H1 (cell line): ENCODE measurements around the gene ALG2. TPM values are rescaled to one million over a fixed set of nuclear protein-coding genes. Genes with fewer than 3 reads are reported as not detected.

ENCODE experiments used
- CTCF ChIA-PET: fragments of 300-600 bp; sonication (Branson Sonifier 250); formaldehyde crosslinking; loops from one replicate; lab custom pipeline; 2021; ENCODE audit not compliant: partially characterized antibody; lab: Charles Lee
- POLR2A ChIA-PET: fragments of 300-600 bp; sonication (Branson Sonifier 250); formaldehyde crosslinking; loops from one replicate; lab custom pipeline; 2021; ENCODE audit warnings: inconsistent platforms; ENCODE audit not compliant: partially characterized antibody; lab: Charles Lee
- DNase-seq, 2 experiments: peaks; one replicate each; pipeline versions ENCODE4 v3.0.0 to v3.0.0-alpha.2; 2010 to 2022; ENCODE audit warnings: low spot score in 2 of 2, low read depth in 1 of 2, mixed read lengths in 1 of 2
- FAIRE-seq: peaks from 2 replicates; lab custom pipeline; 2011; peaks lifted over from hg19 to GRCh38; lab: Jason Lieb, UNC
- H2AFZ ChIP-seq: 2 replicates; pipeline ENCODE4 v1.8.1; 2012; ENCODE audit warnings: low read length, inconsistent platforms
- H2AK5ac ChIP-seq: 2 replicates; pipeline ENCODE4 v1.6.1; 2013; ENCODE audit warnings: low read depth, low read length
- H2BK120ac ChIP-seq: replicated peaks from 2 replicates; pipeline ENCODE3; 2013; ENCODE audit warnings: low read depth, low read length, inconsistent platforms
- H2BK12ac ChIP-seq: 2 replicates; pipeline ENCODE4 v1.6.1; 2013; ENCODE audit warnings: low read depth, low read length
- H2BK15ac ChIP-seq: 2 replicates; pipeline ENCODE4 v1.6.1; 2013; ENCODE audit warnings: low read length
- H2BK20ac ChIP-seq: 2 replicates; pipeline ENCODE4 v1.6.1; 2013; ENCODE audit warnings: low read length
- H2BK5ac ChIP-seq: 2 replicates; pipeline ENCODE4 v1.6.1; 2013; ENCODE audit warnings: low read depth, low read length
- H3K14ac ChIP-seq: 2 replicates; pipeline ENCODE4 v1.6.1; 2013; ENCODE audit warnings: inconsistent platforms; ENCODE audit not compliant: insufficient read length
- H3K18ac ChIP-seq: 2 replicates; pipeline ENCODE4 v1.6.1; 2013; ENCODE audit warnings: low read length; ENCODE audit errors: extremely low read depth
- H3K23ac ChIP-seq: 2 replicates; pipeline ENCODE4 v1.6.1; 2013; ENCODE audit warnings: inconsistent platforms; ENCODE audit not compliant: insufficient read length
- H3K23me2 ChIP-seq: 2 replicates; pipeline ENCODE4 v1.6.1; 2013; ENCODE audit warnings: low read depth, low read length
- H3K27ac ChIP-seq: 2 replicates; pipeline ENCODE4 v1.6.1; 2011; ENCODE audit warnings: low read depth, low read length, inconsistent platforms
- H3K27me3 ChIP-seq, 4 experiments: replicated peaks in 1 of 4; 1 replicate in 1 of 4; 2 replicates in 3 of 4; pipeline versions ENCODE4 v1.6.1 to v1.8.1; 2011 to 2013; ENCODE audit warnings: low read length in 3 of 4, mild to moderate bottlenecking in 3 of 4, inconsistent platforms in 2 of 4, mixed read lengths in 2 of 4, moderate library complexity in 1 of 4; ENCODE audit not compliant: control insufficient read depth in 3 of 4, insufficient read depth in 3 of 4; ENCODE audit errors: extremely low read depth in 1 of 4
- H3K36me3 ChIP-seq, 4 experiments: 2 replicates each; pipeline versions ENCODE4 v1.6.1 to v1.8.1; 2011 to 2013; ENCODE audit warnings: mild to moderate bottlenecking in 4 of 4, low read length in 3 of 4, moderate library complexity in 2 of 4, control low read depth in 1 of 4, inconsistent platforms in 1 of 4; ENCODE audit not compliant: insufficient read depth in 4 of 4, control insufficient read depth in 2 of 4
- H3K4ac ChIP-seq: replicated peaks from 2 replicates; pipeline ENCODE3; 2013; ENCODE audit warnings: low read length, low read depth, mixed read lengths, inconsistent platforms; ENCODE audit not compliant: insufficient read length
- H3K4me1 ChIP-seq, 4 experiments: replicated peaks in 1 of 4; 1 replicate in 1 of 4; 2 replicates in 3 of 4; pipeline versions ENCODE4 v1.6.1 to v1.8.1; 2011 to 2013; ENCODE audit warnings: low read length in 3 of 4, inconsistent platforms in 2 of 4, mixed read lengths in 1 of 4; ENCODE audit not compliant: insufficient read depth in 4 of 4, control insufficient read depth in 3 of 4
- H3K4me2 ChIP-seq, 2 experiments: 2 replicates each; pipeline versions ENCODE4 v1.6.1 to v1.8.1; 2011 to 2013; ENCODE audit warnings: low read depth in 2 of 2, low read length in 2 of 2, control low read depth in 1 of 2, inconsistent platforms in 1 of 2, mild to moderate bottlenecking in 1 of 2; ENCODE audit not compliant: insufficient read depth in 1 of 2
- H3K4me3 ChIP-seq, 4 experiments: fragments of 200-600, 300-600 bp in 1 of 4; sonication (generic), shearing (Covaris generic), sonication (Bioruptor Twin) in 1 of 4; 2 replicates each; pipeline versions ENCODE4 v1.5.1 to v1.8.1; 2011 to 2016; ENCODE audit warnings: low read length in 4 of 4, low read depth in 3 of 4, control low read depth in 2 of 4, inconsistent platforms in 2 of 4, mild to moderate bottlenecking in 2 of 4, mixed read lengths in 1 of 4, moderate library complexity in 1 of 4; ENCODE audit not compliant: insufficient read depth in 2 of 4; ENCODE audit errors: extremely low read depth in 1 of 4
- H3K56ac ChIP-seq: replicated peaks from 2 replicates; pipeline ENCODE3; 2013; ENCODE audit warnings: low read depth, mild to moderate bottlenecking, mixed read lengths, low read length, inconsistent platforms; ENCODE audit not compliant: insufficient read length
- H3K79me1 ChIP-seq: 2 replicates; pipeline ENCODE4 v1.6.1; 2013; ENCODE audit warnings: low read depth, low read length, control low read depth
- H3K79me2 ChIP-seq, 2 experiments: 2 replicates each; pipeline versions ENCODE4 v1.6.1 to v1.8.1; 2012 to 2013; ENCODE audit warnings: low read length in 2 of 2, mild to moderate bottlenecking in 2 of 2, inconsistent platforms in 1 of 2; ENCODE audit not compliant: insufficient read depth in 2 of 2, control insufficient read depth in 1 of 2
- H3K9ac ChIP-seq, 4 experiments: replicated peaks in 1 of 4; 1 replicate in 1 of 4; 2 replicates in 3 of 4; pipeline versions ENCODE4 v1.6.1 to v1.8.1; 2011 to 2013; ENCODE audit warnings: low read depth in 3 of 4, low read length in 3 of 4, control low read depth in 2 of 4, mild to moderate bottlenecking in 2 of 4, moderate library complexity in 2 of 4, inconsistent platforms in 1 of 4; ENCODE audit errors: extremely low read depth in 1 of 4
- H3K9me3 ChIP-seq, 2 experiments: 2 replicates each; pipeline versions ENCODE4 v1.6.1 to v1.8.1; 2012 to 2013; ENCODE audit warnings: mild to moderate bottlenecking in 2 of 2, moderate library complexity in 2 of 2, control low read depth in 1 of 2, inconsistent platforms in 1 of 2, low read depth in 1 of 2, low read length in 1 of 2, mixed read lengths in 1 of 2; ENCODE audit not compliant: insufficient read depth in 2 of 2
- H4K20me1 ChIP-seq, 2 experiments: replicated peaks in 1 of 2; 2 replicates each; pipeline versions ENCODE3 to v1.8.1; 2011 to 2013; ENCODE audit warnings: inconsistent platforms in 2 of 2, low read length in 2 of 2, mild to moderate bottlenecking in 1 of 2; ENCODE audit not compliant: insufficient read depth in 2 of 2, control insufficient read depth in 1 of 2
- H4K5ac ChIP-seq: 2 replicates; pipeline ENCODE4 v1.6.1; 2013; ENCODE audit warnings: low read length, low read depth, mixed read lengths, inconsistent platforms; ENCODE audit not compliant: insufficient read length
- H4K8ac ChIP-seq: 2 replicates; pipeline ENCODE4 v1.8.0; 2013; ENCODE audit warnings: mild to moderate bottlenecking, moderate library complexity, low read length, inconsistent platforms; ENCODE audit not compliant: insufficient read depth; ENCODE audit errors: extremely low read depth
- H4K91ac ChIP-seq: replicated peaks from 2 replicates; pipeline ENCODE3; 2013; ENCODE audit warnings: low read length, mixed read lengths, inconsistent platforms; ENCODE audit not compliant: insufficient read length
- CBX8 ChIP-seq: fragments of 300-800, 300-1000 bp; sonication (generic); IDR thresholded peaks from 2 replicates; pipeline ENCODE4 v1.7.1; 2016; ENCODE audit warnings: low read depth, low read length, borderline replicate concordance
- CHD2 ChIP-seq: IDR thresholded peaks from 2 replicates; pipeline ENCODE4 v1.6.1; 2012; ENCODE audit warnings: low read length, improper control_type of control experiment
- CREB1 ChIP-seq: IDR thresholded peaks from 2 replicates; pipeline ENCODE4 v1.6.1; 2012; ENCODE audit warnings: inconsistent platforms
- CTBP2 ChIP-seq: IDR thresholded peaks from 2 replicates; pipeline ENCODE4 v1.7.0; 2011; ENCODE audit warnings: borderline replicate concordance, mild to moderate bottlenecking, moderate library complexity, mixed read lengths, low read length; ENCODE audit not compliant: insufficient read depth, insufficient read length
- EZH2 ChIP-seq: fragments of 200-600 bp; sonication (generic); IDR thresholded peaks from 2 replicates; pipeline ENCODE4 v1.7.1; 2012; ENCODE audit warnings: low read depth, mild to moderate bottlenecking, moderate library complexity, low read length, inconsistent platforms; ENCODE audit not compliant: severe bottlenecking
- HDAC6 ChIP-seq: IDR thresholded peaks from one replicate; pipeline ENCODE4 v1.7.1; 2012; ENCODE audit warnings: low read depth, mild to moderate bottlenecking, inconsistent platforms, low read length, moderate library complexity
- JUND ChIP-seq: IDR thresholded peaks from 2 replicates; pipeline ENCODE4 v1.6.1; 2011; ENCODE audit warnings: mild to moderate bottlenecking, improper control_type of control experiment, low read length
- KDM4A ChIP-seq: IDR thresholded peaks from one replicate; pipeline ENCODE4 v1.7.1; 2012; ENCODE audit warnings: low read depth, mild to moderate bottlenecking, moderate library complexity, low read length, inconsistent platforms; ENCODE audit not compliant: severe bottlenecking
- KDM5A ChIP-seq: fragments of 200-600 bp; IDR thresholded peaks from 2 replicates; pipeline ENCODE4 v1.7.1; 2012; ENCODE audit warnings: mild to moderate bottlenecking, low read length, inconsistent platforms, mixed read lengths
- POLR2A ChIP-seq, 2 experiments: IDR thresholded peaks; 1 replicate in 1 of 2; 2 replicates in 1 of 2; pipeline ENCODE4 v1.6.1; 2011; ENCODE audit warnings: low read depth in 2 of 2, low read length in 2 of 2, mild to moderate bottlenecking in 2 of 2; ENCODE audit errors: control extremely low read depth in 1 of 2
- POLR2AphosphoS5 ChIP-seq: IDR thresholded peaks from 2 replicates; pipeline ENCODE4 v1.6.1; 2011; ENCODE audit warnings: low read depth, low read length
- POU5F1 ChIP-seq: IDR thresholded peaks from 2 replicates; pipeline ENCODE4 v1.6.1; 2011; ENCODE audit warnings: low read depth, mild to moderate bottlenecking, low read length, moderate library complexity
- SIRT6 ChIP-seq: IDR thresholded peaks from one replicate; pipeline ENCODE4 v1.7.1; 2012; ENCODE audit warnings: low read length, inconsistent platforms
- SRF ChIP-seq: IDR thresholded peaks from 2 replicates; pipeline ENCODE4 v1.6.1; 2011; ENCODE audit warnings: mild to moderate bottlenecking, low read depth, low read length, moderate library complexity
- SUZ12 ChIP-seq: fragments of 200-600 bp; sonication (generic); IDR thresholded peaks from 2 replicates; pipeline ENCODE4 v1.6.1; 2012; ENCODE audit warnings: mild to moderate bottlenecking, inconsistent platforms, low read length, moderate library complexity, mixed read lengths
- TAF1 ChIP-seq: IDR thresholded peaks from 2 replicates; pipeline ENCODE4 v1.6.1; 2011; ENCODE audit warnings: mild to moderate bottlenecking, low read depth, low read length
- WGBS, 2 experiments: shearing (Covaris generic) in 1 of 2; methylation state at CpG; one replicate each; pipeline versions ENCODE4 v1.1.6 to v1.1.7; 2013 to 2015; ENCODE audit warnings: low lambda C conversion rate in 2 of 2, mixed read lengths in 2 of 2, inconsistent platforms in 1 of 2, low coverage in 1 of 2, missing lambda C conversion rate in 1 of 2; ENCODE audit not compliant: insufficient replicate concordance in 2 of 2, insufficient coverage in 1 of 2, insufficient read length in 1 of 2; ENCODE audit errors: extremely low coverage in 1 of 2, missing lambda C conversion rate in 1 of 2; 5-methylcytosine and 5-hydroxymethylcytosine counted together
- polyA plus RNA-seq, 7 experiments: library from polyadenylated mRNA; depleted of rRNA in 3 of 7; stranded (reverse) in 5 of 7; unstranded in 2 of 7; fragments of >200 nt in 5 of 7; fragments of 200-250 nt in 2 of 7; gene quantifications; 1 replicate in 5 of 7; 2 replicates in 1 of 7; 4 replicates in 1 of 7; pipeline versions ENCODE4 v1.2.1 to v1.2.3, GENCODE V29; 2011 to 2013; ENCODE audit warnings: missing spikeins in 2 of 7, mixed read lengths in 2 of 7
- total RNA-seq: library from RNA; stranded (reverse); fragmentation: NEBNext Ultra II Directional; extraction: Animal tissue kit (Norgen Biotek cat#: 25700); gene quantifications from 2 replicates; pipeline ENCODE4 v1.2.1, GENCODE V29; 2021

ALG2 gene
- total and polyA plus RNA-seq, 2 of the 8 experiments (the other 6 are each of a cell fraction or from before 2014, with no cell fraction given), result 27.1 to 30.7 TPM

DNA sequence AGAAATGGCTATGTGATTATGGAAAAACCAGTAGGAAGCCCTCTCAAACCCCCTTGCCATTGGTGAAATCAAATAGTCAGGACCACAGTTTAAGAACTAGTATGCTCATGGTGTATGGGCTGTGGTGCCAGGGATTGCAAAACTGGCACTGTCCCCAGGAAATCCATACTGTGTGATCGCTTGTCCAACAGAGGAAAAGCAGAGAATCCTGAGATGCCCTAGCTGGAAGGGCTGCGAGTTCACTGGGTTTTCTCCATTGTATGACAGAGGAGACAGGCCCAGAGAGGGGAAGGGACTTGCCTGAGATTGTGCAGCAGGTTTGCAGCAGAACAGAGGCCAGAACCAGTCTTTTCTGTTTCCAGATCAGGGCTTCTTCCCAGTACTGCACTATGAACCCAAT, 12.9 kb upstream of the ALG2 start:
- no peak overlapping the region for H4K91ac ChIP-seq
- H3K36me3 ChIP-seq, result peaks cover 0 to 15% (median 1%) of the 10 kb centered on the region in 4 experiments; a peak in 4 of 8 replicates
- no peak for FAIRE-seq
- TF ChIP-seq CHD2 (no peak), SIRT6 (no peak), CTBP2 (no peak), CBX8 (no peak), KDM4A (no peak), JUND (no peak), HDAC6 (no peak), POU5F1 (no peak), TAF1 (no peak), SUZ12 (no peak), POLR2A (IDR thresholded peaks at IDR 0.05; ENCODE audit: control extremely low read depth in 1 of 2, low read depth in 2 of 2, low read length in 2 of 2) (no peak), KDM5A (no peak), SRF (no peak), EZH2 (no peak), CREB1 (no peak), POLR2AphosphoS5 (no peak)

More for the DNA sequence above, 12.9 kb upstream of the ALG2 start:
- Histone ChIP-seq H3K4ac (no peak overlapping the region), H2BK20ac (no peak overlapping the region), H2AFZ (no peak overlapping the region), H3K14ac (no peak overlapping the region), H3K23me2 (no peaks in the 10 kb centered on the region), H3K79me2 (no peaks in the 10 kb centered on the region), H3K4me2 (no peak overlapping the region), H3K9ac (no peak overlapping the region), H3K9me3 (no peaks in the 10 kb centered on the region), H2BK5ac (no peak overlapping the region), H3K4me3 (no peak overlapping the region), H3K79me1 (no peaks in the 10 kb centered on the region; the same call in 1 of the 2 replicates), H3K18ac (no peak overlapping the region), H3K4me1 (no peaks in the 10 kb centered on the region), H4K8ac (no peak overlapping the region), H4K20me1 (no peaks in the 10 kb centered on the region), H2AK5ac (no peak overlapping the region), H2BK12ac (no peak overlapping the region), H4K5ac (no peak overlapping the region), H3K27ac (no peak overlapping the region), H3K27me3 (no peaks in the 10 kb centered on the region), H3K23ac (no peak overlapping the region), H3K56ac (no peak overlapping the region), H2BK120ac (no peak overlapping the region), H2BK15ac (no peak overlapping the region)
- POLR2A ChIA-PET, result interaction anchor here (0.8 to 6.0 kb wide), 2 partner anchors 8 to 12 kb away, joined by 3 to 38 read pairs; partner anchors contain the start of genes ALG2 and SEC61B
- CTCF ChIA-PET, result interaction anchor here (0.7 to 4.6 kb wide), 5 partner anchors 12 to 52 kb away, joined by 3 to 34 read pairs (median 4); partner anchors contain the start of genes ALG2 and SEC61B
- 94% methylated on average over 2 of the region's 2 CpGs; no CpG with 5 or more reads in 1 of the 2 experiments for WGBS, 2 experiments
- DNase-seq, result no peak
